Putamen (tissue), 1 donor: ENCODE results near the gene MSANTD1.
A peak's percentile ranks its signal among the peaks of the same experiment; 100 is the strongest.
"Not testable (repeated sequence)": the region's sequence is repeated elsewhere in the genome, so short reads cannot be mapped to it uniquely, and the experiment has no call there.

Experiments used
- DNase-seq: peaks from one replicate; pipeline ENCODE4 v3.0.0-alpha.2; 2016; ENCODE audit warnings: low spot score

Gene MSANTD1

DNA sequence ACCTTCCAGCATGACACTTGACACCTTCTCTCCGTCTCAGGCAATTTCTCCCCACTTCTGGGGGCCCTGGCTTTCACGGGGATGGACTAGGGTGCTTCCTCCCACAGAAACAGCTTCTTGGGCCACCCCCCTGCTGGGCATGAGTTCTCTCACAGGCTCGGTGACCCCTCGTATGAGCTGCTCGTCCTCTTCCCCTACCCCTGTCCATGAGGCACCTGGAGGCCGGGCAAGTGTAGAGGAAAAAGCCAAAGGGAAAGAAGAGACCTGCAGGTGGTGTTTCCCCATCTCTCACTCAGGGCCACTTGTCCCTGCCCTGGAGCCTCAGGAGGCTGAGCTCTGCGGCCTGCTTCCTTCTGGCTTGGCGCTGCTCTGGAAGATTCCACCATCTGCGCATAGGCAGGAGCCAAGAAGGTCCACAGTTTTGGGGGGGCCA, 41.9 kb downstream of the MSANTD1 start:
- DNase-seq = no peak

- DNase-seq = no peak
Observed at GRCh38 chr4:3291411-3291968, 42.5 kb downstream of the MSANTD1 start.

DNA sequence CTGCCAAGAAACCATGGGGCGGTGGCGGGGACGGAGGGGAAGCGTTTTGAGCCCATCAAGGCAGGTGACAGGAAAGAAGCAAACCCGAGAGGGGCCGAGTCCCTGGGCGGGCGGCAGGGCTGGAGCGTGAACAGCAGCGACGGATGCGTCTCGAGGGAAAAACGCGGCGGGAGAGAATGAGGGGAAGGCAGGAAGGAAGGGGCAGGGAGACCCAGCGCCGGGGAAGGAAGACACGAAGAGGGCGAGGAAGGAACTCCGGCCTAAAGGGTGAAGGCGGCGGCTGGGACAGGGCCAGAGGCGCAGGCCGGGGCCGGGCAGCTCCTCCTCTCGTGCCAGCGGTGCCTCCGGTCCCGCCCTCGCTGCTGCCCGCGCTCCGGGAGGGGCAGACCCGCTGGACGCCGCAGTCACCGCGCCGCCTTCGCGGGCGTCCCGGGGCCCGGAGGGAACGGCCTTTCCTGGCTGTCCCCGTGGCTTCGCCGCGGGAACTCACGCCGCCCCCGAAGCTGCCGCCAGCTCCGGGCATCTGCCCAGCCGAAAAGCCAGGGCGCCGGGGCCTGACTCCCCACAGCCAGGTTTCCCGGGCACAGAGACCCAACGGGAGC, 43.1 kb downstream of the MSANTD1 start:
- no peak for DNase-seq

GRCh38 chr4:3292571-3293400, 43.8 kb downstream of the MSANTD1 start, which contains the start of gene RGS12:
TSS of gene RGS12 (plus strand) at chr4:3293021. CDS start at chr4:3316171, 23,150 bp downstream.
- peak; percentile 94 for DNase-seq

GRCh38 chr4:3293401-3294391, 44.7 kb downstream of the MSANTD1 start:
- no peak for DNase-seq

GRCh38 chr4:3294401-3295241, 45.7 kb downstream of the MSANTD1 start:
- no peak for DNase-seq

- DNase-seq = no peak
Observed at GRCh38 chr4:3295837-3296624, 47.1 kb downstream of the MSANTD1 start.

- no peak for DNase-seq
Observed at GRCh38 chr4:3296651-3297050, 47.7 kb downstream of the MSANTD1 start.

DNA sequence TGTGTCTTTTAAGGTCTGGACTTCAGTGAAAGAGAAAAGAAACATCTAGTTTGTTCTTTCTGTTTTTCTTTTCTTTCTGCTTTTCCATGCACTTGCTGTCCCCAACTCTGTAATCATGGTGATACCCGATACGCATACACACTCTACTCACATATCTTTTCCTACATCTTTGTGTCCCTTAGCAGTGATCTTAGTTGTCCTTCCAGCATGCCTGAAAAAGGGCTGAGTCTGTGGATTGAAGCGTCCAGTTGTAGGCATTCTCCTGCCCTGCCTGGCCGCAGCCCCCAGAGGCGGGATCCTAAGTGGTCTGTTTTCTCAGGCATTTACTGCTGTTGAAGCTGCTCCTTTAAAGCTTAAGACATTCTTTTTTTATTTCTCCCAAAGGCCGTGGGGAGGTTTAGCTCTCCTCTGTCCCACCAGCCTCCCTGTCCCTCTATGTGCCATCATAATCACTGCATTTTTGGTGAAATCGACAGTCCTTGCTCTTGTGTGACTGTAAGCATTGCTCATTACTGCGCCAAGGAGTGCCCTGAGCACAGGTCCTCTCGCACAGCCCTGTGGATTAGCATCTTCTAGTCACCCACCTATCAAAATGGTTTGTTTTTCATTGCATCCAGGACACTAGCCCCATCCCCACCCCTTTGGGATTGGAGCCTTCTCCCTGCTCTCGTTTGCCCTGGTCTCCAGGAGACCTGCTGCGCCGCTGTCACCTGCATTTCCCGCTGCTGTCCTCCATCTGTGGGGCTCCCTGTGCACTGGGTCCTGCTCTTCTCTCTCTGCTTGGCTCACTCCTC, 48.3 kb downstream of the MSANTD1 start:
- DNase-seq = no peak

- DNase-seq = no peak
Observed at GRCh38 chr4:3299122-3299975, 50.4 kb downstream of the MSANTD1 start.

DNA sequence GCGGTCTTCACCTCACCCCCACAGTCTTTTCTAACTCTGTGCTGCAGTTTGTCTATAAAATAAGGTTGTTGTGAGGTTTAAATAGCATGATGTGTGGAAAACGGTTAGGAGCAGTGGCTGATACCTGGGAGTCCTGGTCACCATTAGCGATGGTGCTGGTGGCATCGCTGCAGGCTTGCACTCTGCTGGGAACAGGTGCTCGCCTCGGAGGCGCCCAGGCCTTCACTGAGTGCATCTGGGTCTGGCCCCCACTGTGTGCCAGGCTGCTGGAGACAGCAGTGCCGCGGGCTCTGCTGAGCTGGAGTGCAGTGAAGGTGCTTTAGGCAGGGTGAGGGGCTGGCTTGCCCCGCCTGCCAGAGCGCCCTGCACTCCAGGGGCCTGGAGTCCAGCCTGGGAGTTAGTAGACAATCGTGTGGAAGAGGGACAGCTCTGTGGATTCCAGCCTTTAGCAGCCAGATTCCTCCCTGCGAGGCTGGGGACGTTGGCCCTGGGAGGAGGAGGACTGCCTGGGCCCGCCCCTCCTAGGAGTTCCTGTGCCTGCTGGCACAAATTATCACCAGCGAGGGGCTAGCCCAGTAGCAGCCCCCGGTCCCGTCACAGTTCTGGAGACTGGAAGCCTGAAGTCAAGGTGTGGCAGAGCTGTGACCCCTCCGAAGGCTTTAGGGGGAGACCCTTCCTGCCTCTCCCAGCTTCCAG, 51.2 kb downstream of the MSANTD1 start:
- no peak for DNase-seq

- not testable (repeated sequence) for DNase-seq
Observed at GRCh38 chr4:3300882-3301281, 51.9 kb downstream of the MSANTD1 start.

- DNase-seq = no peak
Observed at GRCh38 chr4:3301450-3302172, 52.7 kb downstream of the MSANTD1 start.

- no peak for DNase-seq
Observed at GRCh38 chr4:3302173-3302785, 53.3 kb downstream of the MSANTD1 start.

GRCh38 chr4:3302786-3303564, 54.0 kb downstream of the MSANTD1 start:
- DNase-seq = no peak

- DNase-seq = no peak
Observed at GRCh38 chr4:3303565-3303824, 54.5 kb downstream of the MSANTD1 start.
